ENCODE results near the gene BICRAL.

DNA sequence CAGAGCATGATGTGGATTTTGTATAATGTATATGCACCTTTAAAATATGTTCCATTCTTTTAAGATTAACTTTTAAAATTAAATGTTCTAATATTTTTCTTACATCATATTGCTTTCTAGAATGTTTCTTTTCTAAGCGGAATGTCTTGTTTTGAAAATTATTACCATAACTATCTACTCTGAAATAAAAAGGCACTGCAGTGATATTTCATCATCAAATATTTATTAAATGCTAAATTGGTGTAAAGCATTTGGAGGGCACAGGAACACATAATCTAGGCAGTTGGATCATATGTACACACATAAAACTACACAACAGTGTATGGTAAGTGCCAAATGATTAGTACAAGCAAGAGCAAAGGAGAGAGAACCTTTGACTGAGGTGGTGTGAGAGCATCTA, 13.8 kb downstream of the BICRAL start:
- TF ChIP-seq, protein P1, sequence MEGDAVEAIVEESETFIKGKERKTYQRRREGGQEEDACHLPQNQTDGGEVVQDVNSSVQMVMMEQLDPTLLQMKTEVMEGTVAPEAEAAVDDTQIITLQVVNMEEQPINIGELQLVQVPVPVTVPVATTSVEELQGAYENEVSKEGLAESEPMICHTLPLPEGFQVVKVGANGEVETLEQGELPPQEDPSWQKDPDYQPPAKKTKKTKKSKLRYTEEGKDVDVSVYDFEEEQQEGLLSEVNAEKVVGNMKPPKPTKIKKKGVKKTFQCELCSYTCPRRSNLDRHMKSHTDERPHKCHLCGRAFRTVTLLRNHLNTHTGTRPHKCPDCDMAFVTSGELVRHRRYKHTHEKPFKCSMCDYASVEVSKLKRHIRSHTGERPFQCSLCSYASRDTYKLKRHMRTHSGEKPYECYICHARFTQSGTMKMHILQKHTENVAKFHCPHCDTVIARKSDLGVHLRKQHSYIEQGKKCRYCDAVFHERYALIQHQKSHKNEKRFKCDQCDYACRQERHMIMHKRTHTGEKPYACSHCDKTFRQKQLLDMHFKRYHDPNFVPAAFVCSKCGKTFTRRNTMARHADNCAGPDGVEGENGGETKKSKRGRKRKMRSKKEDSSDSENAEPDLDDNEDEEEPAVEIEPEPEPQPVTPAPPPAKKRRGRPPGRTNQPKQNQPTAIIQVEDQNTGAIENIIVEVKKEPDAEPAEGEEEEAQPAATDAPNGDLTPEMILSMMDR (IDR thresholded peaks at IDR 0.05) = no peak
- no peak for TF ChIP-seq POLR2A (IDR thresholded peaks at IDR 0.05)

Data from thyroid gland (tissue), 4 donors.